Neural progenitor cell (in vitro differentiated cells): ENCODE results near the gene USP34. TPM values are rescaled to one million over a fixed set of nuclear protein-coding genes. Genes with fewer than 3 reads are reported as not detected.

Experiments
- DNase-seq: peaks from one replicate; pipeline ENCODE4 v3.0.0-alpha.2; 2016; ENCODE audit warnings: low spot score
- H2AFZ ChIP-seq: fragments of 200-600 bp; sonication (generic); replicated peaks from 2 replicates; pipeline ENCODE4 v1.6.1; 2016; ENCODE audit warnings: antibody characterized with exemption
- H3F3A ChIP-seq: fragments of 200-600 bp; sonication (generic); 2 replicates; pipeline ENCODE4 v1.6.1; 2016; ENCODE audit warnings: antibody characterized with exemption, low read depth
- H3K27ac ChIP-seq: fragments of 200-600 bp; sonication (generic); 2 replicates; pipeline ENCODE4 v1.5.1; 2016; ENCODE audit warnings: mild to moderate bottlenecking
- H3K27me3 ChIP-seq: fragments of 200-600 bp; sonication (generic); 2 replicates; pipeline ENCODE4 v1.6.1; 2016; ENCODE audit warnings: mild to moderate bottlenecking, moderate library complexity
- H3K36me3 ChIP-seq: fragments of 200-600 bp; sonication (generic); 2 replicates; pipeline ENCODE4 v1.5.1; 2016
- H3K4me1 ChIP-seq: fragments of 200-600 bp; sonication (generic); 2 replicates; pipeline ENCODE4 v1.6.1; 2016; ENCODE audit warnings: mixed run types
- H3K4me2 ChIP-seq: fragments of 200-600 bp; sonication (generic); 2 replicates; pipeline ENCODE4 v1.6.1; 2016
- H3K4me3 ChIP-seq: fragments of 200-600 bp; sonication (generic); 2 replicates; pipeline ENCODE4 v1.5.1; 2016
- H3K79me2 ChIP-seq: fragments of 200-600 bp; sonication (generic); 2 replicates; pipeline ENCODE4 v1.6.1; 2016; ENCODE audit warnings: low read depth
- H3K9ac ChIP-seq: fragments of 200-600 bp; sonication (generic); 2 replicates; pipeline ENCODE4 v1.6.1; 2016
- H3K9me3 ChIP-seq: fragments of 200-600 bp; sonication (generic); 2 replicates; pipeline ENCODE4 v1.5.1; 2016; ENCODE audit warnings: low read depth
- H4K20me1 ChIP-seq: fragments of 200-600 bp; sonication (generic); 2 replicates; pipeline ENCODE4 v1.6.1; 2016; ENCODE audit warnings: low read depth
- H3K27ac Mint-ChIP-seq: 3 replicates; pipeline ENCODE4 v1.8.0; 2021; ENCODE audit warnings: mixed read lengths
- H3K27me3 Mint-ChIP-seq: 2 replicates; pipeline ENCODE4 v1.8.0; 2022; ENCODE audit warnings: low read depth, mild to moderate bottlenecking, inconsistent platforms, moderate library complexity, mixed read lengths; ENCODE audit not compliant: insufficient read depth
- H3K36me3 Mint-ChIP-seq: 3 replicates; pipeline ENCODE4 v1.8.0; 2021; ENCODE audit warnings: mixed read lengths
- H3K4me1 Mint-ChIP-seq: 3 replicates; pipeline ENCODE4 v1.8.0; 2021; ENCODE audit warnings: mixed read lengths
- H3K4me3 Mint-ChIP-seq: 3 replicates; pipeline ENCODE4 v1.8.0; 2021; ENCODE audit warnings: mild to moderate bottlenecking, moderate library complexity, mixed read lengths
- H3K9me3 Mint-ChIP-seq: 3 replicates; pipeline ENCODE4 v1.8.0; 2020; ENCODE audit warnings: mixed read lengths
- EZH2 ChIP-seq: fragments of 200-600 bp; sonication (generic); IDR thresholded peaks from 2 replicates; pipeline ENCODE4 v1.6.1; 2017; ENCODE audit warnings: antibody characterized with exemption, mild to moderate bottlenecking, moderate library complexity
- EZH2phosphoT487 ChIP-seq: fragments of 200-600 bp; sonication (generic); IDR thresholded peaks from 2 replicates; pipeline ENCODE4 v1.6.1; 2017; ENCODE audit warnings: antibody characterized with exemption
- total RNA-seq: library from RNA; depleted of rRNA; stranded (reverse); fragments of >200 nt; gene quantifications from 2 replicates; pipeline ENCODE4 v1.2.3, GENCODE V29; 2015; ENCODE audit warnings: low replicate concordance
- TF ChIP-seq, protein P1 (sequence below): fragments of 200-600 bp; sonication (generic); IDR thresholded peaks from 2 replicates; pipeline ENCODE4 v1.5.1; 2017; ENCODE audit warnings: antibody characterized with exemption, mild to moderate bottlenecking

USP34 gene
- total RNA-seq, 1 donor from 2014 or later, result 162 TPM

DNA sequence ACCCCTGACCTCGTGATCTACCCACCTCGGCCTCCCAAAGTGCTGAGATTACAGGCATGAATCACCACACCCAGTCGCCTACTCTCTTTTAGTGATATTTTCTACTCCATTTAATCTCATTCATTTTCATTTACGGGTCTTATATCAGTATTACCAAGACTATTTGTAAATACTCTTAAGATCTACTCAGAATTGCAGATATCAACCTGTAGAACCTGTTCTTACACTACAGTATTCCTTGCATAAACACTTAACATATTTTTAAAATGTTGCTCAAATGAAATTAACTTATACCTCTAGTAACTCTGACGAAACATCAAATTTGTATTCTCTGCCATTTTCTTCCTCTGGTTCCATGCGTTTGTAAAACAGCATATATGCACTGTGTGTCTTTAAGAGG, 229.6 kb downstream of the USP34 start:
- Mint-ChIP-seq H3K27ac (no peak overlapping the region), H3K36me3 (peaks cover 29% of the 10 kb centered on the region), H3K27me3 (peaks cover 2% of the 10 kb centered on the region), H3K4me3 (no peak overlapping the region), H3K9me3 (no peaks in the 10 kb centered on the region), H3K4me1 (peaks cover 6% of the 10 kb centered on the region)
- Histone ChIP-seq H3K4me2 (no peak overlapping the region), H3K27ac (no peak overlapping the region), H3K79me2 (no peaks in the 10 kb centered on the region), H4K20me1 (no peaks in the 10 kb centered on the region), H2AFZ (no peak overlapping the region), H3K4me3 (no peak overlapping the region), H3K4me1 (no peaks in the 10 kb centered on the region), H3K36me3 (peaks cover 33% of the 10 kb centered on the region), H3K9me3 (no peaks in the 10 kb centered on the region), H3K9ac (no peak overlapping the region), H3F3A (no peaks in the 10 kb centered on the region), H3K27me3 (no peaks in the 10 kb centered on the region)
- TF ChIP-seq EZH2 (no peak), EZH2phosphoT487 (no peak)
- TF ChIP-seq, protein P1, sequence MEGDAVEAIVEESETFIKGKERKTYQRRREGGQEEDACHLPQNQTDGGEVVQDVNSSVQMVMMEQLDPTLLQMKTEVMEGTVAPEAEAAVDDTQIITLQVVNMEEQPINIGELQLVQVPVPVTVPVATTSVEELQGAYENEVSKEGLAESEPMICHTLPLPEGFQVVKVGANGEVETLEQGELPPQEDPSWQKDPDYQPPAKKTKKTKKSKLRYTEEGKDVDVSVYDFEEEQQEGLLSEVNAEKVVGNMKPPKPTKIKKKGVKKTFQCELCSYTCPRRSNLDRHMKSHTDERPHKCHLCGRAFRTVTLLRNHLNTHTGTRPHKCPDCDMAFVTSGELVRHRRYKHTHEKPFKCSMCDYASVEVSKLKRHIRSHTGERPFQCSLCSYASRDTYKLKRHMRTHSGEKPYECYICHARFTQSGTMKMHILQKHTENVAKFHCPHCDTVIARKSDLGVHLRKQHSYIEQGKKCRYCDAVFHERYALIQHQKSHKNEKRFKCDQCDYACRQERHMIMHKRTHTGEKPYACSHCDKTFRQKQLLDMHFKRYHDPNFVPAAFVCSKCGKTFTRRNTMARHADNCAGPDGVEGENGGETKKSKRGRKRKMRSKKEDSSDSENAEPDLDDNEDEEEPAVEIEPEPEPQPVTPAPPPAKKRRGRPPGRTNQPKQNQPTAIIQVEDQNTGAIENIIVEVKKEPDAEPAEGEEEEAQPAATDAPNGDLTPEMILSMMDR, result no peak
- no peak for DNase-seq

DNA sequence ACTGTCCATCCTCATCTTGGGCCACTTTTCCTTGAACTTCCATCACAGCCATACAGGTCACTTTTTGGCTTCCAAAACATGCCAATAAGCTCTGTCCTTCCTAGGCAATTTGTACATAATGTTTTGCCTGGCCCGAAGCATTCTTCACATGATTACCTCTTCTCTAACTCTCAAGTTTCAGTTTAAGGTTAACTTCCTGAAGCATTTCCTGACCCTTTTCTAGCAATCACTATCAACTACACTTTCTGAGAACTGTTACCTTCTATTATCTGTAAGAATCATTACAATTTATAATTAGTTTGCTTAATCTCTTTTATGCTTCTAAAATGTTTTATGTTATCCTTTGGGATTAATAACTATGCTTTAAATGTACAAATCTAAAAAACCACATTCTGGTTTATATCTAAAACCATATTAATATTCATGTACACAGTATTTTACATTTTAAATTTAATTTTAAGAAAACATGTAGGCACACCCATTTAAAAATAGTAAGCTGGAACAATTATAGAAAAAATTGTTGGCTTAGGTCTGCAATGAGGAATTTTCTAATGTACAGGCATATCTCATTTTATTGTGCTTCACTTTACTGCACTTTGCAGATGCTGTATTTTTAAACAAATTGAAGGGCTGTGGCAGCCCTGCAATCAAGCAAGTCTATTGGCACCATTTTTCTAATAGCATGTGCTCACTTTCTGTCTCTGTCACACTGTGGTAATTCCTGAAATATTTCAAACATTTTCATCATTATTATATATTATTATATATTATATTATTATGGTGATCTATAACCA, 232.5 kb downstream of the USP34 start:
- Mint-ChIP-seq H3K4me1 (peaks cover 6% of the 10 kb centered on the region), H3K36me3 (peaks cover 22% of the 10 kb centered on the region), H3K4me3 (no peak overlapping the region), H3K9me3 (no peaks in the 10 kb centered on the region), H3K27me3 (no peaks in the 10 kb centered on the region), H3K27ac (no peak overlapping the region)
- H3K4me3 ChIP-seq, result no peak overlapping the region
- H3K9me3 ChIP-seq, result no peaks in the 10 kb centered on the region
- no peak for DNase-seq
- H3K4me1 ChIP-seq, result no peaks in the 10 kb centered on the region
- H3K27ac ChIP-seq, result no peak overlapping the region
- H4K20me1 ChIP-seq, result no peaks in the 10 kb centered on the region
- H3K79me2 ChIP-seq, result no peaks in the 10 kb centered on the region
- H3K9ac ChIP-seq, result no peak overlapping the region
- no peaks in the 10 kb centered on the region for H3F3A ChIP-seq
- TF ChIP-seq EZH2phosphoT487, result no peak
- TF ChIP-seq EZH2, result no peak
- TF ChIP-seq, protein P1, result no peak
- no peak overlapping the region for H2AFZ ChIP-seq
- H3K4me2 ChIP-seq, result no peak overlapping the region
- H3K27me3 ChIP-seq, result no peaks in the 10 kb centered on the region
- peaks cover 26% of the 10 kb centered on the region for H3K36me3 ChIP-seq

DNA sequence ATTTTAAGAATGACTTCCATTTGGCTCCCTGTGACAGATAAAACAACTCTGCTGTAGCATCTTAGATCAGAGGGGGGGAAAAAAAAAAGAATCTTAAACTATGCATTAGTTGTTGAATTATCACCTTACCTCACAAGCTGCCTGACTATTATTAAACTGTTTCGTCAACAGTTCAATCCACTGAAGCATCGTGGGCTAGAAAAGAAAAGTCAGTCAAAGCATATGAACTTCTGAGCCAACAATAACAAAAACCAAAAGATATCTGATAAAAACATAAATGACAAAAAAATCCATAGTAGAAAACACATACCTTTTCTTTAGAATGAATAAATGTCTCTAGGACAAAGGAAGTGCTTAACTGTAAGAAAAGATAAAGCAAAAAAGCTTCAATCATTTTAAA, 235.2 kb downstream of the USP34 start:
- H3K4me2 ChIP-seq, result no peak overlapping the region
- H4K20me1 ChIP-seq, result no peaks in the 10 kb centered on the region
- Mint-ChIP-seq H3K4me1 (no peaks in the 10 kb centered on the region), H3K9me3 (no peaks in the 10 kb centered on the region), H3K4me3 (no peak overlapping the region), H3K27me3 (no peaks in the 10 kb centered on the region), H3K27ac (no peak overlapping the region), H3K36me3 (peaks cover 20% of the 10 kb centered on the region)
- no peak for DNase-seq
- no peak overlapping the region for H2AFZ ChIP-seq
- H3K36me3 ChIP-seq, result peaks cover 23% of the 10 kb centered on the region
- no peaks in the 10 kb centered on the region for H3F3A ChIP-seq
- TF ChIP-seq EZH2phosphoT487 (no peak), EZH2 (no peak)
- TF ChIP-seq, protein P1, result no peak
- H3K79me2 ChIP-seq, result no peaks in the 10 kb centered on the region
- no peaks in the 10 kb centered on the region for H3K27me3 ChIP-seq
- H3K9ac ChIP-seq, result no peak overlapping the region
- H3K9me3 ChIP-seq, result no peaks in the 10 kb centered on the region
- H3K4me3 ChIP-seq, result no peak overlapping the region
- H3K27ac ChIP-seq, result no peak overlapping the region
- no peaks in the 10 kb centered on the region for H3K4me1 ChIP-seq
